NCI-H2107 treated with DMSO at 0.1 percent for 48 hours (cell line): ENCODE measurements around the gene LRRC43.
"Not testable (repeated sequence)": the region's sequence is repeated elsewhere in the genome, so short reads cannot be mapped to it uniquely, and the experiment has no call there.

Experiments used
- DNase-seq: peaks from one replicate; lab custom pipeline; 2025; ENCODE audit not compliant: unreplicated experiment; lab: John Stamatoyannopoulos, UW

Gene LRRC43

GRCh38 chr12:122152754-122153153 lies 30.2 kb upstream of the LRRC43 start:
- DNase-seq: no peak

GRCh38 chr12:122155705-122156104 lies 27.2 kb upstream of the LRRC43 start:
- DNase-seq: no peak

- no peak for DNase-seq
These were observed 24.1 kb upstream of the LRRC43 start for GRCh38 chr12:122158700-122159285.

GRCh38 chr12:122159882-122160281 lies 23.0 kb upstream of the LRRC43 start:
- DNase-seq: no peak

- no peak for DNase-seq
These were observed 22.2 kb upstream of the LRRC43 start for GRCh38 chr12:122160761-122161160.

GRCh38 chr12:122161682-122162081 lies 21.2 kb upstream of the LRRC43 start:
- DNase-seq: no peak

GRCh38 chr12:122162976-122163375 lies 19.9 kb upstream of the LRRC43 start:
- no peak for DNase-seq

GRCh38 chr12:122166422-122167349 lies 16.2 kb upstream of the LRRC43 start:
- peak; percentile 28 for DNase-seq

GRCh38 chr12:122167356-122167925 lies 15.5 kb upstream of the LRRC43 start:
- DNase-seq: no peak

GRCh38 chr12:122168492-122168891 lies 14.4 kb upstream of the LRRC43 start:
- no peak for DNase-seq

GRCh38 chr12:122171399-122171798 lies 11.5 kb upstream of the LRRC43 start:
- DNase-seq: no peak

- no peak for DNase-seq
These were observed 10.5 kb upstream of the LRRC43 start for GRCh38 chr12:122172262-122172939.

GRCh38 chr12:122174155-122174845 lies 8.6 kb upstream of the LRRC43 start, which contains the start of gene IL31:
IL31 (minus strand) TSS chr12:122174221; CDS start chr12:122174172, 49 bp downstream.
- DNase-seq: no peak

- not testable (repeated sequence) for DNase-seq
These were observed 6.5 kb upstream of the LRRC43 start for GRCh38 chr12:122176473-122176872.

- DNase-seq: no peak
These were observed 641 bp downstream of the LRRC43 start for GRCh38 chr12:122183588-122183940.

GRCh38 chr12:122184517-122184916 lies 1.6 kb downstream of the LRRC43 start:
- no peak for DNase-seq

- DNase-seq: no peak
These were observed 2.2 kb downstream of the LRRC43 start for GRCh38 chr12:122185079-122185478.

GRCh38 chr12:122185494-122186082 lies 2.7 kb downstream of the LRRC43 start:
- DNase-seq: no peak

- no peak for DNase-seq
These were observed 4.5 kb downstream of the LRRC43 start for GRCh38 chr12:122187466-122187865.
